T follicular helper cell (primary cell): ENCODE results near the gene XYLB.
"Not testable (repeated sequence)": the region's sequence is repeated elsewhere in the genome, so short reads cannot be mapped to it uniquely, and the experiment has no call there.

Experiments
- DNase-seq: peaks from one replicate; pipeline ENCODE4 v3.0.0-alpha.2; 2020; ENCODE audit warnings: low read depth

XYLB gene

GRCh38 chr3:38396239-38396638 is 49.7 kb downstream of the XYLB start:
- DNase-seq: no peak

- DNase-seq: no peak
These were observed 50.3 kb downstream of the XYLB start for GRCh38 chr3:38396861-38397260.

- no peak for DNase-seq
These were observed 50.7 kb downstream of the XYLB start for GRCh38 chr3:38397320-38397719.

- no peak for DNase-seq
These were observed 54.8 kb downstream of the XYLB start for GRCh38 chr3:38401246-38401962.

GRCh38 chr3:38404286-38404685 is 57.7 kb downstream of the XYLB start:
- no peak for DNase-seq

- DNase-seq: no peak
These were observed 65.0 kb downstream of the XYLB start for GRCh38 chr3:38411591-38411990.

GRCh38 chr3:38420758-38421157 is 74.2 kb downstream of the XYLB start:
- DNase-seq: not testable (repeated sequence)

GRCh38 chr3:38421679-38422336 is 75.2 kb downstream of the XYLB start:
- DNase-seq: no peak

GRCh38 chr3:38426798-38427426 is 80.3 kb downstream of the XYLB start:
- DNase-seq: not testable (repeated sequence)

GRCh38 chr3:38432871-38433658 is 86.5 kb downstream of the XYLB start:
- not testable (repeated sequence) for DNase-seq

GRCh38 chr3:38433661-38434060 is 87.1 kb downstream of the XYLB start:
- DNase-seq: not testable (repeated sequence)

- not testable (repeated sequence) for DNase-seq
These were observed 92.0 kb downstream of the XYLB start for GRCh38 chr3:38438436-38439069.

GRCh38 chr3:38443205-38443604 is 96.6 kb downstream of the XYLB start:
- not testable (repeated sequence) for DNase-seq

- no peak for DNase-seq
These were observed 99.6 kb downstream of the XYLB start for GRCh38 chr3:38446085-38446686.

GRCh38 chr3:38446812-38447211 is 100.2 kb downstream of the XYLB start:
- no peak for DNase-seq

- no peak for DNase-seq
These were observed 104.3 kb downstream of the XYLB start for GRCh38 chr3:38450853-38451252.

GRCh38 chr3:38453075-38453912 is 106.7 kb downstream of the XYLB start, which contains the start of gene ACVR2B:
TSS of gene ACVR2B (plus strand) at chr3:38453890. CDS start at chr3:38454323, 433 bp downstream.
- peak; percentile 40 for DNase-seq

GRCh38 chr3:38453913-38454177 is 107.3 kb downstream of the XYLB start:
- DNase-seq: no peak

GRCh38 chr3:38454178-38454883 is 107.7 kb downstream of the XYLB start:
- DNase-seq: no peak
